ENCODE data around the gene PTGDR2. TPM values are rescaled to one million over a fixed set of nuclear protein-coding genes. Genes with fewer than 3 reads are reported as not detected.

PTGDR2 gene
- total RNA-seq, 1 donor from 2014 or later = 0.25 TPM

- DNase-seq (ENCODE audit: extremely low spot score in 2 of 2) = no peak
- TF ChIP-seq POLR2A (IDR thresholded peaks at IDR 0.05) = no peak
- TF ChIP-seq POLR2AphosphoS5 (IDR thresholded peaks at IDR 0.05; ENCODE audit: insufficient read depth in 1 of 2, low read depth in 1 of 2) = no peak
- no peak for TF ChIP-seq CTCF (IDR thresholded peaks at IDR 0.05)
- Histone ChIP-seq H3K27ac (no peak overlapping the region), H3K4me3 (no peak overlapping the region), H3K4me1 (no peaks in the 10 kb centered on the region), H3K9me3 (peaks cover 8% of the 10 kb centered on the region), H3K27me3 (no peaks in the 10 kb centered on the region), H3K36me3 (no peaks in the 10 kb centered on the region)
- intact Hi-C loops (cut with DNase I) = no loop called here
Observed at GRCh38 chr11:60816590-60817157, 39.1 kb downstream of the PTGDR2 start.

- intact Hi-C loops (cut with DNase I) = no loop called here
- Histone ChIP-seq H3K4me1 (no peaks in the 10 kb centered on the region), H3K36me3 (no peaks in the 10 kb centered on the region), H3K4me3 (no peak overlapping the region), H3K9me3 (peaks cover 8% of the 10 kb centered on the region), H3K27ac (no peak overlapping the region), H3K27me3 (no peaks in the 10 kb centered on the region)
- TF ChIP-seq POLR2A (IDR thresholded peaks at IDR 0.05) (no peak), POLR2AphosphoS5 (IDR thresholded peaks at IDR 0.05; ENCODE audit: insufficient read depth in 1 of 2, low read depth in 1 of 2) (no peak), CTCF (IDR thresholded peaks at IDR 0.05) (no peak)
- no peak for DNase-seq (ENCODE audit: extremely low spot score in 2 of 2)
Observed at GRCh38 chr11:60814112-60814511, 41.6 kb downstream of the PTGDR2 start.

GRCh38 chr11:60813324-60813723 lies 42.4 kb downstream of the PTGDR2 start:
- no peak for TF ChIP-seq POLR2AphosphoS5 (IDR thresholded peaks at IDR 0.05; ENCODE audit: insufficient read depth in 1 of 2, low read depth in 1 of 2)
- TF ChIP-seq CTCF (IDR thresholded peaks at IDR 0.05) = no peak
- no peak for TF ChIP-seq POLR2A (IDR thresholded peaks at IDR 0.05)
- Histone ChIP-seq H3K4me3 (no peak overlapping the region), H3K36me3 (no peaks in the 10 kb centered on the region), H3K27ac (no peak overlapping the region), H3K4me1 (no peaks in the 10 kb centered on the region), H3K27me3 (no peaks in the 10 kb centered on the region), H3K9me3 (peaks cover 8% of the 10 kb centered on the region)
- intact Hi-C loops (cut with DNase I) = no loop called here
- DNase-seq (ENCODE audit: extremely low spot score in 2 of 2) = no peak

GRCh38 chr11:60810569-60810968 lies 45.2 kb downstream of the PTGDR2 start:
- no peaks in the 10 kb centered on the region for H3K9me3 ChIP-seq
- intact Hi-C loops (cut with DNase I) = no loop called here
- no peak for DNase-seq (ENCODE audit: extremely low spot score in 2 of 2)
- TF ChIP-seq POLR2AphosphoS5 (IDR thresholded peaks at IDR 0.05; ENCODE audit: insufficient read depth in 1 of 2, low read depth in 1 of 2) (peak in 1 of 2 donors; percentile 14), POLR2A (IDR thresholded peaks at IDR 0.05) (no peak)
- H3K27me3 ChIP-seq = no peaks in the 10 kb centered on the region
- no peak overlapping the region for H3K27ac ChIP-seq
- no peaks in the 10 kb centered on the region for H3K4me1 ChIP-seq
- no peaks in the 10 kb centered on the region for H3K36me3 ChIP-seq
- H3K4me3 ChIP-seq = no peak overlapping the region

GRCh38 chr11:60810151-60810550 lies 45.6 kb downstream of the PTGDR2 start:
- intact Hi-C loops (cut with DNase I) = no loop called here
- H3K4me1 ChIP-seq = no peaks in the 10 kb centered on the region
- no peak overlapping the region for H3K27ac ChIP-seq
- no peak overlapping the region for H3K4me3 ChIP-seq
- DNase-seq (ENCODE audit: extremely low spot score in 2 of 2) = no peak
- TF ChIP-seq POLR2A (IDR thresholded peaks at IDR 0.05) (no peak), POLR2AphosphoS5 (IDR thresholded peaks at IDR 0.05; ENCODE audit: insufficient read depth in 1 of 2, low read depth in 1 of 2) (no peak), CTCF (IDR thresholded peaks at IDR 0.05) (no peak)
- H3K27me3 ChIP-seq = no peaks in the 10 kb centered on the region
- no peaks in the 10 kb centered on the region for H3K9me3 ChIP-seq
- H3K36me3 ChIP-seq = no peaks in the 10 kb centered on the region

All from vagina (tissue), 2 donors.